Measurements from ENCODE around the gene OTULIN.

The OTULIN gene

GRCh38 chr5:14669415-14669814, 4.9 kb downstream of the OTULIN start:
- DNase-seq: no peak

GRCh38 chr5:14669975-14670374, 5.5 kb downstream of the OTULIN start:
- DNase-seq: no peak

GRCh38 chr5:14671414-14671813, 6.9 kb downstream of the OTULIN start:
- no peak for DNase-seq

- no peak for DNase-seq
Measured at GRCh38 chr5:14672082-14672481, 7.6 kb downstream of the OTULIN start.

GRCh38 chr5:14672484-14673394, 8.2 kb downstream of the OTULIN start:
- no peak for DNase-seq

GRCh38 chr5:14673443-14673842, 8.9 kb downstream of the OTULIN start:
- no peak for DNase-seq

GRCh38 chr5:14674983-14675854, 10.7 kb downstream of the OTULIN start:
- DNase-seq: no peak

GRCh38 chr5:14675865-14676300, 11.4 kb downstream of the OTULIN start:
- no peak for DNase-seq

- DNase-seq: no peak
Measured at GRCh38 chr5:14676320-14676719, 11.8 kb downstream of the OTULIN start.

GRCh38 chr5:14678773-14679334, 14.3 kb downstream of the OTULIN start:
- DNase-seq: no peak

GRCh38 chr5:14679595-14679994, 15.1 kb downstream of the OTULIN start:
- DNase-seq: no peak

- no peak for DNase-seq
Measured at GRCh38 chr5:14681236-14681752, 16.8 kb downstream of the OTULIN start.

- no peak for DNase-seq
Measured at GRCh38 chr5:14683906-14684455, 19.5 kb downstream of the OTULIN start.

GRCh38 chr5:14684757-14685156, 20.2 kb downstream of the OTULIN start:
- no peak for DNase-seq

GRCh38 chr5:14685757-14686156, 21.2 kb downstream of the OTULIN start:
- no peak for DNase-seq

- no peak for DNase-seq
Measured at GRCh38 chr5:14686517-14686916, 22.0 kb downstream of the OTULIN start.

- DNase-seq: no peak
Measured at GRCh38 chr5:14687023-14687665, 22.6 kb downstream of the OTULIN start.

GRCh38 chr5:14693070-14693469, 28.6 kb downstream of the OTULIN start:
- no peak for DNase-seq

GRCh38 chr5:14695152-14695551, 30.6 kb downstream of the OTULIN start:
- no peak for DNase-seq

GRCh38 chr5:14696057-14696456, 31.5 kb downstream of the OTULIN start:
- DNase-seq: no peak

- DNase-seq: no peak
Measured at GRCh38 chr5:14696851-14697250, 32.3 kb downstream of the OTULIN start.

- DNase-seq: no peak
Measured at GRCh38 chr5:14698495-14698894, 34.0 kb downstream of the OTULIN start.

All from GOT3 (cell line).